ENCODE measurements around the gene GAD1. TPM values are rescaled to one million over a fixed set of nuclear protein-coding genes. Genes with fewer than 3 reads are reported as not detected.

The GAD1 gene
- total and polyA plus RNA-seq, 7 donors: 0.06 TPM; not detected in 6

GRCh38 chr2:170883683-170884082, 67.0 kb downstream of the GAD1 start:
- ATAC-seq: no peak
- no peak for TF ChIP-seq CTCF (IDR thresholded peaks at IDR 0.05)
- intact Hi-C loops (cut with DNase I): no loop called here
- DNase-seq: no peak
- no peaks in the 10 kb centered on the region for H3K4me1 ChIP-seq
- no peaks in the 10 kb centered on the region for H3K9me3 ChIP-seq
- H3K27me3 ChIP-seq (ENCODE audit: insufficient read depth in 3 of 3, low read length in 2 of 3): peaks cover 0 to 1% (median 0%) of the 10 kb centered on the region in 3 donors
- no peak overlapping the region for H3K27ac ChIP-seq
- H3K4me3 ChIP-seq: no peak overlapping the region
- H3K36me3 ChIP-seq (ENCODE audit: insufficient read depth in 1 of 2, low read depth in 1 of 2): no peaks in the 10 kb centered on the region
- WGBS, 3 donors: 90 to 93% (median 91%) methylated on average over 2 of the region's 2 CpGs

GRCh38 chr2:170885130-170885791, 68.6 kb downstream of the GAD1 start:
- no peak for ATAC-seq
- no peak overlapping the region for H3K27ac ChIP-seq
- H3K4me3 ChIP-seq: no peak overlapping the region
- intact Hi-C loops (cut with DNase I): no loop called here
- H3K27me3 ChIP-seq (ENCODE audit: insufficient read depth in 3 of 3, low read length in 2 of 3): peaks cover 0 to 1% (median 0%) of the 10 kb centered on the region in 3 donors
- DNase-seq: no peak
- H3K4me1 ChIP-seq: no peaks in the 10 kb centered on the region
- TF ChIP-seq CTCF (IDR thresholded peaks at IDR 0.05): no peak
- no peaks in the 10 kb centered on the region for H3K9me3 ChIP-seq
- no peaks in the 10 kb centered on the region for H3K36me3 ChIP-seq (ENCODE audit: insufficient read depth in 1 of 2, low read depth in 1 of 2)
- WGBS, 3 donors: 78 to 84% (median 79%) methylated on average over 5 of the region's 5 CpGs

- no peak for ATAC-seq
- no peak for TF ChIP-seq CTCF (IDR thresholded peaks at IDR 0.05)
- Histone ChIP-seq H3K36me3 (ENCODE audit: insufficient read depth in 1 of 2, low read depth in 1 of 2) (no peaks in the 10 kb centered on the region), H3K27ac (no peak overlapping the region), H3K9me3 (no peaks in the 10 kb centered on the region), H3K27me3 (ENCODE audit: insufficient read depth in 3 of 3, low read length in 2 of 3) (peaks cover 0 to 1% (median 0%) of the 10 kb centered on the region in 3 donors), H3K4me3 (no peak overlapping the region), H3K4me1 (no peaks in the 10 kb centered on the region)
- intact Hi-C loops (cut with DNase I): no loop called here
- no peak for DNase-seq
- 79 to 81% (median 80%) methylated on average over 1 of the region's 1 CpG for WGBS, 3 donors
Measured at GRCh38 chr2:170886386-170886785, 69.7 kb downstream of the GAD1 start.

GRCh38 chr2:170887496-170887895, 70.8 kb downstream of the GAD1 start:
- DNase-seq: no peak
- peaks cover 0 to 1% (median 0%) of the 10 kb centered on the region in 3 donors for H3K27me3 ChIP-seq (ENCODE audit: insufficient read depth in 3 of 3, low read length in 2 of 3)
- no peaks in the 10 kb centered on the region for H3K36me3 ChIP-seq (ENCODE audit: insufficient read depth in 1 of 2, low read depth in 1 of 2)
- no peaks in the 10 kb centered on the region for H3K4me1 ChIP-seq
- no peak for TF ChIP-seq CTCF (IDR thresholded peaks at IDR 0.05)
- ATAC-seq: no peak
- H3K4me3 ChIP-seq: no peak overlapping the region
- no peak overlapping the region for H3K27ac ChIP-seq
- intact Hi-C loops (cut with DNase I): no loop called here
- no peaks in the 10 kb centered on the region for H3K9me3 ChIP-seq

- no peaks in the 10 kb centered on the region for H3K4me1 ChIP-seq
- H3K27me3 ChIP-seq (ENCODE audit: insufficient read depth in 3 of 3, low read length in 2 of 3): peaks cover 0 to 1% (median 0%) of the 10 kb centered on the region in 3 donors
- no peak for TF ChIP-seq CTCF (IDR thresholded peaks at IDR 0.05)
- ATAC-seq: no peak
- H3K4me3 ChIP-seq: no peak overlapping the region
- no peak for DNase-seq
- WGBS, 3 donors: 71 to 81% (median 78%) methylated on average over 3 of the region's 3 CpGs
- no peaks in the 10 kb centered on the region for H3K9me3 ChIP-seq
- H3K36me3 ChIP-seq (ENCODE audit: insufficient read depth in 1 of 2, low read depth in 1 of 2): no peaks in the 10 kb centered on the region
- intact Hi-C loops (cut with DNase I): no loop called here
- H3K27ac ChIP-seq: no peak overlapping the region
Measured at GRCh38 chr2:170887896-170888295, 71.2 kb downstream of the GAD1 start.
